Prostate gland (tissue), 2 donors: ENCODE data around the gene ACADS. TPM values are rescaled to one million over a fixed set of nuclear protein-coding genes. Genes with fewer than 3 reads are reported as not detected.

ENCODE experiments used
- DNase-seq: peaks from one replicate; pipeline ENCODE4 v3.0.0-alpha.2; 2019; ENCODE audit warnings: low spot score
- H3K27ac ChIP-seq, 2 donors: fragments of 200-600 bp; sonication (generic); 2 replicates each; pipeline ENCODE4 v1.5.1; 2017 to 2019
- H3K27me3 ChIP-seq: fragments of 200-600 bp; sonication (generic); replicated peaks from 2 replicates; pipeline ENCODE4 v1.5.1; 2019; ENCODE audit not compliant: insufficient read depth
- H3K36me3 ChIP-seq, 2 donors: fragments of 200-600 bp; sonication (generic); 1 replicate in 1 of 2; 2 replicates in 1 of 2; pipeline versions ENCODE4 v1.5.1 to v1.8.1; 2017 to 2019
- H3K4me1 ChIP-seq: fragments of 200-600 bp; sonication (generic); replicated peaks from 2 replicates; pipeline ENCODE4 v1.5.1; 2019
- H3K4me3 ChIP-seq, 2 donors: fragments of 200-600 bp; sonication (generic); 2 replicates each; pipeline ENCODE4 v1.5.1; 2017 to 2019
- H3K9me3 ChIP-seq: fragments of 200-600 bp; sonication (generic); 2 replicates; pipeline ENCODE4 v1.5.1; 2017
- POLR2A ChIP-seq: fragments of 450-650 bp; IDR thresholded peaks from one replicate; pipeline ENCODE4 v1.6.1; 2016; ENCODE audit warnings: antibody characterized with exemption, mild to moderate bottlenecking
- POLR2AphosphoS5 ChIP-seq: sonication (generic); formaldehyde crosslinking; IDR thresholded peaks from one replicate; pipeline ENCODE4 v1.6.1; 2017; ENCODE audit warnings: antibody characterized with exemption
- WGBS: methylation state at CpG from one replicate; pipeline ENCODE4 v1.1.5; 2018; 5-methylcytosine and 5-hydroxymethylcytosine counted together
- intact Hi-C: fragments of 100-400 bp; cut with DNase I; formaldehyde crosslinking; loops from one replicate; pipeline ENCODE4 v1.14.2; 2022
- total RNA-seq, 2 donors: library from RNA; depleted of rRNA; stranded (reverse); fragments of >200 nt; gene quantifications; one replicate each; pipeline ENCODE4 v1.1.0, GENCODE V29; 2016
- TF ChIP-seq, protein P1 (sequence below), 4 experiments: fragments of 200-600 bp in 2 of 4; fragments of 450-650 bp in 2 of 4; sonication (generic) in 2 of 4; IDR thresholded peaks; 1 replicate in 3 of 4; 2 replicates in 1 of 4; pipeline ENCODE4 v1.5.1; 2016 to 2019; ENCODE audit warnings: antibody characterized with exemption in 4 of 4, mild to moderate bottlenecking in 2 of 4, moderate library complexity in 2 of 4

ACADS gene, protein sequence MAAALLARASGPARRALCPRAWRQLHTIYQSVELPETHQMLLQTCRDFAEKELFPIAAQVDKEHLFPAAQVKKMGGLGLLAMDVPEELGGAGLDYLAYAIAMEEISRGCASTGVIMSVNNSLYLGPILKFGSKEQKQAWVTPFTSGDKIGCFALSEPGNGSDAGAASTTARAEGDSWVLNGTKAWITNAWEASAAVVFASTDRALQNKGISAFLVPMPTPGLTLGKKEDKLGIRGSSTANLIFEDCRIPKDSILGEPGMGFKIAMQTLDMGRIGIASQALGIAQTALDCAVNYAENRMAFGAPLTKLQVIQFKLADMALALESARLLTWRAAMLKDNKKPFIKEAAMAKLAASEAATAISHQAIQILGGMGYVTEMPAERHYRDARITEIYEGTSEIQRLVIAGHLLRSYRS
- 10 to 100 TPM; 29.4 to 36.0 TPM for total RNA-seq

DNA sequence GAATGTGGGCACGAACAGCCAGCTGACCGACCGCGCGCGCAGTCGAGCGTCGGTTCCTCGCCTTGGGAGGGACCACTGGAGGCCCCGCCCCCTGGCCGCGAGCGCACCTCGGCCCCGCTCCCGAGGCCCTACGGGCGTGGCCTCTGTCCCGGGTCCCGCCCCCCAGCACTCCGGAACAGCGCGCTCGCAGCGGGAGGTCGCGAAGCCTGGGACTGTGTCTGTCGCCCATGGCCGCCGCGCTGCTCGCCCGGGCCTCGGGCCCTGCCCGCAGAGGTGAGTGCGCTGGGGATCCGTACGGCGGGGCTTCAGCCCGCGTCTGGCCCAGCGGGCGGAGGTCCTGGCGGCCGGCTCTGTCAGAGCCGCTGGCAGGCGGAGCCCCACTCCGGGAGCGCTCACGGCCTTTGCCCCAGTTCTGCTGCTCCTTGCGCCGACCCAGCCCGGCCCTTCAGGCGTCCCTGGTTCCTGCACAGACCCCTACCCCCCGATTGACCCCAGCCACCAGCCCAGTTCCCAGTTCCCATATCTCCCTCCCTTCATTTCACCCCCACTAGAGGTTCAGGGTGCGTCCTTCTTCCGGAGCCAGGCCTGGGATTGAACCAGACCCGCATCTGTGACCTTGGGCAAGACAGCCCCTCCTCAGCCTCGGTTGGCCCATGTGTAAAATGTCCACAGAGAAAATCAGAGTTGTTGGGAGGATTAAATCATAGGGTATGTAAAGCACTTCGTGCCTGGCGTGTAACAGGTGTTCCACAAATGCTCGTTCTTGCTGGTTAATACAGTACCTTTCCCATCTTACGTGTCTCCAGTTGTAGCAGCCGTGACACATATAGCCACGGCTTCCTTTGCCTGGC lies at the start of gene ACADS:
Gene ACADS (plus strand): TSS at position 168 of the 851 bp plus-strand sequence. CDS start 60 bp downstream, at position 228.
- DNase-seq = peak; percentile 88
- H3K4me3 ChIP-seq = peak within 1 kb of the TSS; percentile 66 to 78
- peaks cover 4 to 7% of the 10 kb centered on the region in 2 donors for H3K36me3 ChIP-seq
- 13% methylated on average over 45 of the region's 66 CpGs for WGBS
- peak within 1 kb of the TSS; percentile 51 to 74 for H3K27ac ChIP-seq
- H3K27me3 ChIP-seq = no peaks in the 10 kb centered on the region
- no peaks in the 10 kb centered on the region for H3K4me1 ChIP-seq
- intact Hi-C loops = loop anchor here (5.0 to 10.0 kb wide), 2 partner anchors 179 to 246 kb away; partner anchors contain the start of gene SPPL3
- H3K9me3 ChIP-seq = no peaks in the 10 kb centered on the region
- TF ChIP-seq POLR2AphosphoS5 (peak; percentile 72), POLR2A (peak; percentile 88)
- TF ChIP-seq, protein P1, sequence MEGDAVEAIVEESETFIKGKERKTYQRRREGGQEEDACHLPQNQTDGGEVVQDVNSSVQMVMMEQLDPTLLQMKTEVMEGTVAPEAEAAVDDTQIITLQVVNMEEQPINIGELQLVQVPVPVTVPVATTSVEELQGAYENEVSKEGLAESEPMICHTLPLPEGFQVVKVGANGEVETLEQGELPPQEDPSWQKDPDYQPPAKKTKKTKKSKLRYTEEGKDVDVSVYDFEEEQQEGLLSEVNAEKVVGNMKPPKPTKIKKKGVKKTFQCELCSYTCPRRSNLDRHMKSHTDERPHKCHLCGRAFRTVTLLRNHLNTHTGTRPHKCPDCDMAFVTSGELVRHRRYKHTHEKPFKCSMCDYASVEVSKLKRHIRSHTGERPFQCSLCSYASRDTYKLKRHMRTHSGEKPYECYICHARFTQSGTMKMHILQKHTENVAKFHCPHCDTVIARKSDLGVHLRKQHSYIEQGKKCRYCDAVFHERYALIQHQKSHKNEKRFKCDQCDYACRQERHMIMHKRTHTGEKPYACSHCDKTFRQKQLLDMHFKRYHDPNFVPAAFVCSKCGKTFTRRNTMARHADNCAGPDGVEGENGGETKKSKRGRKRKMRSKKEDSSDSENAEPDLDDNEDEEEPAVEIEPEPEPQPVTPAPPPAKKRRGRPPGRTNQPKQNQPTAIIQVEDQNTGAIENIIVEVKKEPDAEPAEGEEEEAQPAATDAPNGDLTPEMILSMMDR (IDR thresholded peaks at IDR 0.05) = peak in 1 of 4 experiments; percentile 29

DNA sequence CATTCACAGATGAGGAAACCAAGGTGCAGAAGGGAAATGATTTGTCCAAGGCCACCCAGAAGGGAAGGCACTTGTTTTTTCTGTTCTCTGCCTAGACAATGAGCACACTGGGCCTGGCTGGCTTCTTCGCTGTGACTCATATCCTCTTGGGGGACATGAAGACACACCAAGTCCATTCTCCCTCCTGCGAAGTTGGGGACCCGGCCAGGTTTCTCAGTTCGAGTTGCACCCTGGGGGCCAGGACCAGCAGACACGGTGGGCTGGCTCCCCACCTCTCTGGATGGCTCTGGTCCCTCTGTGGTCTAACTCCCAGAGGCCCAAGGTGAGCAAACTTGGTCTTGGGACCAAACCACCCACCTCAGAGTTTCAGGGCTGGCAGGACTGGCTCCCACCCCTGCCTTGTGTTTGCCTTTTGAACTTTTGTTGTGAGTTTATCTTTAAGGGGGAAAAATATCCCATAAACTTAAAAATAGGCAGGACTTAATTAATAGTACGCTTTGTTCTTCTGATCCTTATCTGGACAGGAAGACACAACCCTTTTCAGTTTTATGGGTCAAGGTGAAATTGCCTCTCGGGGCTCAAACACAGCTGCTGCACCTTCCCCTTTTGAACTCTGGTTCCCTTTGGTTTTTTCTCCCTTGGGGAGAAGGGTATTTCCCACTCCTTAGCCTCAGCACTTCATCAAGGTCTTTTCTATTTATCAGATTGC lies 47.7 kb upstream of the ACADS start:
- intact Hi-C loops = no loop called here
- Histone ChIP-seq H3K9me3 (no peaks in the 10 kb centered on the region), H3K27me3 (no peaks in the 10 kb centered on the region), H3K27ac (peak overlapping the region; percentile 28 to 65), H3K36me3 (no peaks in the 10 kb centered on the region), H3K4me1 (peaks cover 7% of the 10 kb centered on the region), H3K4me3 (no peak overlapping the region)
- TF ChIP-seq POLR2AphosphoS5 = no peak
- TF ChIP-seq, protein P1 (IDR thresholded peaks at IDR 0.05) = no peak
- peak; percentile 27 for DNase-seq
- WGBS = 19% methylated on average over 5 of the region's 7 CpGs

DNA sequence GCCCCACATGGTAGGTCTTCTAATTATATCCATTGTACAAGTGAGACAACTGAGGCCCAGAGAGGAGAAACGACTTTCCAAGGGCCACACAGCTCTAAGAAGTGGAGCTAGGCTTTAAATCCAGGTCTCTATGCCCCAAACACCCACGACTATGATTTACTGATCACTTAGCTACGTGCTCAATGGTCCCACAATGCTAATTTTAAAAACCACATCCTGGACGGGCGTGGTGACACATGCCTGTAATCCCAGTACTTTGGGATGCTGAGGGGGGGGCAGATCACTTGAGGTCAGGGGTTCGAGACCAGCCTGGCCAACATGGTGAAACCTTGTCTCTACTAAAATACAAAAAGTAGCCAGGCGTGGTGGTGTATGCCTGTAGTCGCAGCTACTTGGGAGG lies 47.1 kb upstream of the ACADS start:
- Histone ChIP-seq H3K27me3 (no peaks in the 10 kb centered on the region), H3K4me3 (no peak overlapping the region), H3K27ac (peak overlapping the region; percentile 28 to 65), H3K4me1 (peaks cover 7% of the 10 kb centered on the region), H3K9me3 (no peaks in the 10 kb centered on the region), H3K36me3 (no peaks in the 10 kb centered on the region)
- 69% methylated on average over 8 of the region's 8 CpGs for WGBS
- intact Hi-C loops = no loop called here
- TF ChIP-seq POLR2A (no peak), POLR2AphosphoS5 (no peak)
- TF ChIP-seq, protein P1 (IDR thresholded peaks at IDR 0.05) = no peak
- DNase-seq = no peak

DNA sequence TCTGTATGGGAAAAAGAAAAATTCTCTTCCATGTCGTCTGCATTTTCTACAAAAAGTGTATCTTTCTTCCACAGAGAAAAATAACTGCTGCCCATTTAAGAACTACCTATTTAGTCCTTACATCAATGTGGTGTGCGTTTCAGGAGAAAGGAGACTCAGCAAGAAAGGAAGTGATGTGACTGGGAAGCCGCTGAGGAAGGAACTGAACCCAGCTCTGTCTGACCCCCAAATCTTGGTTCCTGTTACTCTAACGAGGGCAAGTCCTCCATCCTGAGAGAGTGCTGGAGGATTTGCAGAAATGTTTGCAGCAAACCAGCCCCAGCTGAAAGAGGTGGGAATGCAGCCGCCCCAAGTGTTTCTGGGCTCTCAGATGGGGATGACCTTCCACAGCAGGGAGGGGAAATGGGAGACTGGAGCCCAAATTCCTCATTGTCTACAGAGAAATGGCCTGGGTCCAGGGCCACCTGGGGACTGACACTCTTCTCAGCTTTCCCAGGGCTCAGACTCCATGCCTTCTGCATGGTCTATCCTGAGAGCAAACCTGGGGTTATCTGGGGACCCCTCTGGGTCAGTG lies 45.4 kb upstream of the ACADS start:
- Histone ChIP-seq H3K9me3 (no peaks in the 10 kb centered on the region), H3K36me3 (no peaks in the 10 kb centered on the region), H3K4me3 (no peak overlapping the region), H3K4me1 (peaks cover 7% of the 10 kb centered on the region), H3K27ac (no peak overlapping the region), H3K27me3 (no peaks in the 10 kb centered on the region)
- TF ChIP-seq, protein P1 (IDR thresholded peaks at IDR 0.05) = no peak
- intact Hi-C loops = no loop called here
- DNase-seq = no peak
- WGBS = 63% methylated on average over 5 of the region's 5 CpGs
